DND-41 (cell line): ENCODE data around the gene HADHA.

Experiments
- ATAC-seq: fragments of 200-7000 bp; cut with Tn5 transposase; 3 replicates; pipeline ENCODE4 v1.9.1; 2021; ENCODE audit warnings: low read depth; ENCODE audit not compliant: insufficient read depth
- DNase-seq: peaks from one replicate; pipeline ENCODE4 v3.0.0-alpha.2; 2020
- H2AFZ ChIP-seq: 2 replicates; pipeline ENCODE4 v1.6.0; 2012; ENCODE audit warnings: low read depth, low read length
- H3K27ac ChIP-seq: 2 replicates; pipeline ENCODE4 v1.5.1; 2012; ENCODE audit warnings: low read length, inconsistent platforms
- H3K27me3 ChIP-seq: fragments of 200-600 bp; sonication (generic); 2 replicates; pipeline ENCODE4 v1.6.0; 2012; ENCODE audit warnings: low read length, mild to moderate bottlenecking, inconsistent platforms; ENCODE audit not compliant: insufficient read depth, poor library complexity
- H3K36me3 ChIP-seq: 2 replicates; pipeline ENCODE4 v1.5.1; 2012; ENCODE audit warnings: low read length, inconsistent platforms; ENCODE audit not compliant: insufficient read depth
- H3K4me1 ChIP-seq: 2 replicates; pipeline ENCODE4 v1.5.1; 2012; ENCODE audit warnings: mild to moderate bottlenecking, low read length; ENCODE audit not compliant: insufficient read depth
- H3K4me2 ChIP-seq: 2 replicates; pipeline ENCODE4 v1.6.0; 2012; ENCODE audit warnings: mild to moderate bottlenecking, moderate library complexity, low read length, inconsistent platforms; ENCODE audit not compliant: insufficient read depth
- H3K4me3 ChIP-seq, 2 experiments: fragments of 200-600 bp in 1 of 2; shearing (Covaris generic) in 1 of 2; 2 replicates each; pipeline ENCODE4 v1.5.1; 2012 to 2016; ENCODE audit warnings: inconsistent platforms in 2 of 2, low read length in 2 of 2, mild to moderate bottlenecking in 2 of 2, low read depth in 1 of 2, moderate library complexity in 1 of 2
- H3K79me2 ChIP-seq: 2 replicates; pipeline ENCODE4 v1.6.0; 2012; ENCODE audit warnings: low read length, inconsistent platforms; ENCODE audit not compliant: insufficient read depth
- H3K9ac ChIP-seq: 2 replicates; pipeline ENCODE4 v1.6.0; 2012; ENCODE audit warnings: low read depth, mild to moderate bottlenecking, inconsistent platforms, low read length, moderate library complexity
- H3K9me3 ChIP-seq: 2 replicates; pipeline ENCODE4 v1.5.1; 2012; ENCODE audit warnings: low read length, moderate library complexity, mild to moderate bottlenecking, inconsistent platforms; ENCODE audit not compliant: insufficient read depth, severe bottlenecking
- H4K20me1 ChIP-seq: 2 replicates; pipeline ENCODE4 v1.6.0; 2012; ENCODE audit warnings: low read length; ENCODE audit not compliant: insufficient read depth
- CTCF ChIP-seq: IDR thresholded peaks from 2 replicates; pipeline ENCODE4 v1.5.1; 2012; ENCODE audit warnings: borderline replicate concordance, low read length, moderate library complexity, mild to moderate bottlenecking; ENCODE audit not compliant: poor library complexity, severe bottlenecking; ENCODE audit errors: extremely low read depth
- EZH2 ChIP-seq: IDR thresholded peaks from 3 replicates; pipeline ENCODE4 v1.6.1; 2012; ENCODE audit warnings: borderline replicate concordance, low read depth, mild to moderate bottlenecking, moderate library complexity, low read length, inconsistent platforms; ENCODE audit not compliant: severe bottlenecking

HADHA gene

GRCh38 chr2:26285931-26286330 lies 41.5 kb upstream of the HADHA start:
- Histone ChIP-seq H3K36me3 (peaks cover 52% of the 10 kb centered on the region), H3K4me3 (no peak overlapping the region), H3K9me3 (no peaks in the 10 kb centered on the region), H3K4me1 (no peaks in the 10 kb centered on the region), H3K27ac (no peak overlapping the region), H3K4me2 (no peak overlapping the region), H3K27me3 (no peaks in the 10 kb centered on the region), H2AFZ (no peak overlapping the region), H3K9ac (no peak overlapping the region), H3K79me2 (no peaks in the 10 kb centered on the region), H4K20me1 (no peaks in the 10 kb centered on the region)
- ATAC-seq (no peak), DNase-seq (no peak)
- TF ChIP-seq CTCF (no peak), EZH2 (no peak)

- no peaks in the 10 kb centered on the region for H3K4me1 ChIP-seq
- H3K4me3 ChIP-seq, result no peak overlapping the region
- no peaks in the 10 kb centered on the region for H3K79me2 ChIP-seq
- DNase-seq (no peak), ATAC-seq (no peak)
- H3K9me3 ChIP-seq, result no peaks in the 10 kb centered on the region
- H3K9ac ChIP-seq, result no peak overlapping the region
- H3K36me3 ChIP-seq, result peaks cover 62% of the 10 kb centered on the region
- no peak overlapping the region for H2AFZ ChIP-seq
- TF ChIP-seq EZH2, result no peak
- TF ChIP-seq CTCF, result no peak
- no peaks in the 10 kb centered on the region for H3K27me3 ChIP-seq
- H3K27ac ChIP-seq, result no peak overlapping the region
- no peaks in the 10 kb centered on the region for H4K20me1 ChIP-seq
- no peak overlapping the region for H3K4me2 ChIP-seq
Observed at GRCh38 chr2:26284132-26284531, 39.7 kb upstream of the HADHA start.

- H2AFZ ChIP-seq, result no peak overlapping the region
- ATAC-seq, result no peak
- H3K4me1 ChIP-seq, result no peaks in the 10 kb centered on the region
- no peaks in the 10 kb centered on the region for H3K79me2 ChIP-seq
- no peak overlapping the region for H3K9ac ChIP-seq
- no peak overlapping the region for H3K4me3 ChIP-seq
- H3K27ac ChIP-seq, result no peak overlapping the region
- no peaks in the 10 kb centered on the region for H3K9me3 ChIP-seq
- no peak for DNase-seq
- TF ChIP-seq EZH2, result no peak
- no peak for TF ChIP-seq CTCF
- no peaks in the 10 kb centered on the region for H4K20me1 ChIP-seq
- H3K27me3 ChIP-seq, result no peaks in the 10 kb centered on the region
- no peak overlapping the region for H3K4me2 ChIP-seq
- H3K36me3 ChIP-seq, result peaks cover 68% of the 10 kb centered on the region
Observed at GRCh38 chr2:26283606-26284005, 39.2 kb upstream of the HADHA start.

- H2AFZ ChIP-seq, result no peak overlapping the region
- TF ChIP-seq EZH2 (no peak), CTCF (no peak)
- H3K27me3 ChIP-seq, result no peaks in the 10 kb centered on the region
- H3K79me2 ChIP-seq, result no peaks in the 10 kb centered on the region
- no peak overlapping the region for H3K4me3 ChIP-seq
- no peak overlapping the region for H3K27ac ChIP-seq
- no peaks in the 10 kb centered on the region for H3K9me3 ChIP-seq
- DNase-seq (no peak), ATAC-seq (no peak)
- no peak overlapping the region for H3K9ac ChIP-seq
- H3K4me2 ChIP-seq, result no peak overlapping the region
- H4K20me1 ChIP-seq, result no peaks in the 10 kb centered on the region
- H3K36me3 ChIP-seq, result peaks cover 73% of the 10 kb centered on the region
- no peaks in the 10 kb centered on the region for H3K4me1 ChIP-seq
Observed at GRCh38 chr2:26281226-26281625, 36.8 kb upstream of the HADHA start.
